ENCODE data around the gene DAAM2. TPM values are rescaled to one million over a fixed set of nuclear protein-coding genes. Genes with fewer than 3 reads are reported as not detected.

Gene DAAM2
- total and polyA plus RNA-seq, 9 of the 15 experiments (the other 6 are each of a cell fraction or from before 2014, with no cell fraction given), result 0.01 to 0.07 TPM; not detected in 7

- TF ChIP-seq CHD7 (IDR thresholded peaks at IDR 0.05; ENCODE audit: low read depth, low read length) (no peak), POLR2AphosphoS5 (IDR thresholded peaks at IDR 0.05; ENCODE audit: control insufficient read depth, insufficient read depth, low read depth, low read length) (no peak), MYNN (IDR thresholded peaks at IDR 0.05) (no peak), MYNN (CRISPR knock-in tag; IDR thresholded peaks at IDR 0.05) (no peak), ZNF592 (IDR thresholded peaks at IDR 0.05) (no peak), MYBL2 (IDR thresholded peaks at IDR 0.05; ENCODE audit: low read depth) (no peak), MYBL2 (CRISPR knock-in tag; IDR thresholded peaks at IDR 0.05; ENCODE audit: borderline replicate concordance) (no peak), NCOR1 (IDR thresholded peaks at IDR 0.05) (no peak), NKRF (IDR thresholded peaks at IDR 0.05; ENCODE audit: borderline replicate concordance) (no peak)
These were observed 29.8 kb downstream of the DAAM2 start (continued) for GRCh38 chr6:39821742-39822532.
